Right lobe of liver (tissue), 6 donors: ENCODE measurements around the gene R3HDM2. TPM values are rescaled to one million over a fixed set of nuclear protein-coding genes. Genes with fewer than 3 reads are reported as not detected.
A peak's percentile ranks its signal among the peaks of the same experiment; 100 is the strongest.
"Not testable (repeated sequence)": the region's sequence is repeated elsewhere in the genome, so short reads cannot be mapped to it uniquely, and the experiment has no call there.

ENCODE experiments used
- ATAC-seq, 4 donors: fragments of 200-7000 bp; cut with Tn5 transposase; one replicate each; pipeline ENCODE4 v1.9.1; 2020; ENCODE audit warnings: mild to moderate bottlenecking in 4 of 4, moderate library complexity in 4 of 4
- DNase-seq, 3 donors: peaks; one replicate each; pipeline ENCODE4 v3.0.0-alpha.2; 2020
- H3K27ac ChIP-seq, 3 donors: fragments of 200-600 bp; one replicate each; pipeline ENCODE4 v1.8.0; 2022
- H3K27me3 ChIP-seq, 2 donors: fragments of 200-600 bp; one replicate each; pipeline ENCODE4 v1.8.0; 2022
- H3K36me3 ChIP-seq, 4 donors: fragments of 200-600 bp; sonication (generic) in 1 of 4; one replicate each; pipeline versions ENCODE4 v1.5.1 to v1.8.0; 2017 to 2022; ENCODE audit warnings: control low read depth in 1 of 4
- H3K4me1 ChIP-seq, 4 donors: fragments of 200-600 bp; sonication (generic) in 1 of 4; one replicate each; pipeline versions ENCODE4 v1.5.1 to v1.8.0; 2017 to 2022; ENCODE audit warnings: control low read depth in 1 of 4
- H3K4me3 ChIP-seq, 3 donors: fragments of 200-600 bp; one replicate each; pipeline ENCODE4 v1.8.0; 2022
- H3K9me3 ChIP-seq, 4 donors: fragments of 200-600 bp; sonication (generic) in 1 of 4; one replicate each; pipeline versions ENCODE4 v1.5.1 to v1.8.0; 2017 to 2022; ENCODE audit warnings: control low read depth in 1 of 4
- CTCF ChIP-seq, 4 donors: fragments of 200-600 bp in 3 of 4; fragments of 450-650 bp in 1 of 4; IDR thresholded peaks; one replicate each; pipeline versions ENCODE4 v1.5.1 to v1.8.0; 2016 to 2022; ENCODE audit warnings: antibody characterized with exemption in 4 of 4, mild to moderate bottlenecking in 2 of 4
- POLR2A ChIP-seq: fragments of 450-650 bp; IDR thresholded peaks from one replicate; pipeline ENCODE4 v1.6.1; 2017; ENCODE audit warnings: antibody characterized with exemption, mild to moderate bottlenecking
- WGBS: methylation state at CpG from one replicate; pipeline ENCODE4 v1.1.6; 2018; ENCODE audit warnings: low coverage, low lambda C conversion rate; ENCODE audit not compliant: insufficient coverage; ENCODE audit errors: missing lambda C conversion rate; 5-methylcytosine and 5-hydroxymethylcytosine counted together
- intact Hi-C, 2 donors: fragments of 100-400 bp; cut with DNase I; formaldehyde crosslinking; loops; one replicate each; pipeline versions ENCODE4 v1.11.2 to v1.14.1; 2022
- total RNA-seq, 6 experiments: library from RNA; depleted of rRNA in 2 of 6; stranded (reverse); fragments of >200 nt in 2 of 6; fragmentation: NEBNext Ultra II Directional in 3 of 6; extraction: Animal tissue kit (Norgen Biotek cat#: 25700) in 3 of 6; gene quantifications; one replicate each; pipeline versions ENCODE4 v1.1.0 to v1.2.4, GENCODE V29; 2016 to 2023
- donor health status: DM: no; HTN: yes; CAD: no.
- donor health status: DM: no; HTN: no; CAD: no.
- donor health status: DM: no; HTN: no; CAD: no.
- donor health status: DM: no; HTN: yes; CAD: no.
- donor health status: DM: no; HTN: yes; CAD: no.

Gene R3HDM2
- total RNA-seq, 6 experiments from 2014 or later: 25.3 to 48.0 (median 35.9) TPM

DNA sequence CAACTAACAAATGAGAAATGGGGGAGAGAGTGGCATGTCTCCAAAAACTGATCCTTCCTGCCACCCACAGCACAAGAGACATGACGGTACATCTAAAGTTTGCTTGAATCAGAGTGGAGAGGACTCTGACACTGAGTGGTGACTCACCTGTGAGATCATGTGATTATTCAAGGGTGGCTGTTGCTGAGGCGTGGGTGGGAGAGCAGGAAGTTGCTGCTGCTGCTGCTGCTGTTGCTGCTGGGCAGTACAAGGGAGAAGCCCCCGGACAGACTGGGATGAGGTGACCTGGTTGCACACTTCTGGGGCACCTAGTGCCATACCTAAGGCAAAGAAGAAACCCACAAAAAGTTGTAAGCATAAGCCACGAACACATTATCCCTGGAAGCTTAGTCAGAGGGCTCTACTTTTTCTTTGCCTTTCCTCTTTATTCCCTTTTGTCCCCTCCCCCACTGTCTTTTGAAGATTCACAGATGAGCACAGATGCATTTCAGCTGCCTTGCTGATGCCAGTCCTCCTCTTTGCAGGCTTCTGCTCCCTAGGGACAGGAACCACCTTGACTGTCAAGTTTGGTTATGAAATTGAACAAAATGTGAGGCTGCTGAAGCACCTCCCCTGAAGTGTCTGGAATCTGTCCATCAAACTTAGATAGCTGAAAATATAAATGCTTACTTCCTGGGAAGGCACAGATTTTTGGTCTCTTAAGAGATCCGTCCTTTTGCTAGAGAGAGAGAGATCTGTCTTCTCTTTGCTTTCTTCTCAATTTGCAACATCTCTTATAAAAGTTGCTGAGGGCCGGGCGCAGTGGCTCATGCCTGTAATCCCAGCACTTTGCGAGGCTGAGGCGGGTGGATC lies 150.4 kb downstream of the R3HDM2 start:
- Histone ChIP-seq H3K9me3 (no peaks in the 10 kb centered on the region), H3K36me3 (peaks cover 0 to 54% (median 31%) of the 10 kb centered on the region in 4 donors), H3K27me3 (no peaks in the 10 kb centered on the region), H3K27ac (peak overlapping the region; percentile 10 to 65 (median 25)), H3K4me3 (no peak overlapping the region), H3K4me1 (peaks cover 0 to 8% (median 4%) of the 10 kb centered on the region in 4 donors)
- 63% methylated on average over 8 of the region's 9 CpGs for WGBS
- TF ChIP-seq CTCF (IDR thresholded peaks at IDR 0.05) (no peak), POLR2A (peak; percentile 71)
- peak in 1 of 3 donors; percentile 61 for DNase-seq
- intact Hi-C loops: no loop called here
- peak; percentile 86 to 92 (median 90) for ATAC-seq

- 85% methylated on average over 14 of the region's 15 CpGs for WGBS
- Histone ChIP-seq H3K36me3 (peaks cover 0 to 51% (median 28%) of the 10 kb centered on the region in 4 donors), H3K4me1 (peaks cover 0 to 8% (median 4%) of the 10 kb centered on the region in 4 donors), H3K9me3 (no peaks in the 10 kb centered on the region), H3K27ac (no peak overlapping the region), H3K4me3 (no peak overlapping the region), H3K27me3 (no peaks in the 10 kb centered on the region)
- intact Hi-C loops: no loop called here
- DNase-seq: no peak
- no peak for ATAC-seq
- TF ChIP-seq CTCF (IDR thresholded peaks at IDR 0.05): no peak
- TF ChIP-seq POLR2A: no peak
Observed at GRCh38 chr12:57278465-57279381, 152.1 kb downstream of the R3HDM2 start.

GRCh38 chr12:57276935-57277563 lies 153.8 kb downstream of the R3HDM2 start:
- DNase-seq (no peak), ATAC-seq (peak; percentile 20 to 60 (median 42))
- TF ChIP-seq POLR2A (no peak), CTCF (IDR thresholded peaks at IDR 0.05) (peak; percentile 34 to 56 (median 50))
- Histone ChIP-seq H3K4me3 (no peak overlapping the region), H3K27ac (no peak overlapping the region), H3K36me3 (peaks cover 0 to 40% (median 21%) of the 10 kb centered on the region in 4 donors), H3K9me3 (no peaks in the 10 kb centered on the region), H3K4me1 (peaks cover 0 to 8% (median 4%) of the 10 kb centered on the region in 4 donors), H3K27me3 (no peaks in the 10 kb centered on the region)
- intact Hi-C loops: no loop called here
- 39% methylated on average over 3 of the region's 4 CpGs for WGBS

DNA sequence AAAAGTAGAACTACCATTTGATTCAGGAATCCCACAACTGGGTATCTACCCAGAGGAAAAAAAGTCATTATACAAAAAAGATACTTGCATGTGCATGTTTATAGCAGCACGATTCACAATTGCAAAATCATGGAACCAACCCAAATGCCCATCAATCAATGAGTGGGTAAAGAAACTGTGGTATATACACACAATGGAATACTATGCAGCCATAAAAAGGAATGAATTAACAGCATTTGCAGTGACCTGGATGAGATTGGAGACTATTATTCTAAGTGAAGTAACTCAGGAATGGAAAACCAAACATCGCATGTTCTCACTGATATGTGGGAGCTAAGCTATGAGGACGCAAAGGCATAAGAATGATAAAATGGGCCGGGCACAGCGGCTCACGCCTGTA lies 154.6 kb downstream of the R3HDM2 start:
- H3K36me3 ChIP-seq: peaks cover 0 to 35% (median 17%) of the 10 kb centered on the region in 4 donors
- intact Hi-C loops, H3K27me3 ChIP-seq: not testable (repeated sequence)

More for the DNA sequence above, 154.6 kb downstream of the R3HDM2 start:
- not testable (repeated sequence) for H3K9me3 ChIP-seq, H3K27ac ChIP-seq, ATAC-seq, H3K4me1 ChIP-seq, DNase-seq, H3K4me3 ChIP-seq
- WGBS: 89% methylated on average over 6 of the region's 6 CpGs
